Endothelial cell of umbilical vein (primary cell): ENCODE data around the gene BORCS5. TPM values are rescaled to one million over a fixed set of nuclear protein-coding genes. Genes with fewer than 3 reads are reported as not detected.

ENCODE experiments used
- BruUV-seq: library from RNA; stranded (reverse); fragments of 400-500 nt; replicated peaks from 2 replicates; lab custom pipeline; 2021; lab: Mats Ljungman, UMichigan
- CTCF ChIA-PET: fragments of 300-600, 350-600 bp; sonication (Branson Sonifier 250); formaldehyde crosslinking; loops from one replicate; lab custom pipeline; 2021; ENCODE audit warnings: antibody characterized with exemption, inconsistent platforms; lab: Charles Lee
- POLR2A ChIA-PET: fragments of 300-600, 350-600 bp; sonication (Branson Sonifier 250); formaldehyde crosslinking; loops from one replicate; lab custom pipeline; 2021; ENCODE audit warnings: antibody characterized with exemption, inconsistent platforms; lab: Charles Lee
- DNase-seq: peaks from one replicate; pipeline ENCODE4 v3.0.0-alpha.2; 2011; ENCODE audit warnings: low read depth, low spot score
- FAIRE-seq: peaks from 2 replicates; lab custom pipeline; 2011; peaks lifted over from hg19 to GRCh38; lab: Jason Lieb, UNC
- H2AFZ ChIP-seq: 2 replicates; pipeline ENCODE4 v1.6.0; 2012; ENCODE audit warnings: low read depth, low read length, control low read depth, inconsistent platforms
- H3K27ac ChIP-seq: 2 replicates; pipeline ENCODE4 v1.5.1; 2011; ENCODE audit warnings: low read depth, mild to moderate bottlenecking, control low read depth, low read length, moderate library complexity; ENCODE audit not compliant: insufficient read depth
- H3K27me3 ChIP-seq, 2 experiments: 2 replicates each; pipeline versions ENCODE4 v1.6.0 to v1.6.1; 2011; ENCODE audit warnings: low read length in 2 of 2, mixed read lengths in 1 of 2; ENCODE audit not compliant: control insufficient read depth in 2 of 2, insufficient read depth in 2 of 2
- H3K36me3 ChIP-seq, 2 experiments: 2 replicates in 1 of 2; 3 replicates in 1 of 2; pipeline ENCODE4 v1.5.1; 2011; ENCODE audit warnings: low read length in 2 of 2, mild to moderate bottlenecking in 1 of 2, moderate library complexity in 1 of 2; ENCODE audit not compliant: control insufficient read depth in 2 of 2, insufficient read depth in 2 of 2; ENCODE audit errors: extremely low read depth in 1 of 2
- H3K4me1 ChIP-seq: 3 replicates; pipeline ENCODE4 v1.5.1; 2011; ENCODE audit warnings: mild to moderate bottlenecking, low read length; ENCODE audit not compliant: control insufficient read depth, insufficient read depth; ENCODE audit errors: extremely low read depth
- H3K4me2 ChIP-seq: 2 replicates; pipeline ENCODE4 v1.6.1; 2011; ENCODE audit warnings: low read length, control low read depth, mixed read lengths; ENCODE audit not compliant: insufficient read depth
- H3K4me3 ChIP-seq, 3 experiments: fragments of 200-600 bp in 1 of 3; sonication (generic), shearing (Covaris generic) in 1 of 3; replicated peaks in 1 of 3; 2 replicates each; pipeline ENCODE4 v1.5.1; 2011 to 2016; ENCODE audit warnings: control low read depth in 3 of 3, low read length in 3 of 3, mild to moderate bottlenecking in 2 of 3, inconsistent platforms in 1 of 3, low read depth in 1 of 3, moderate library complexity in 1 of 3; ENCODE audit not compliant: insufficient read depth in 1 of 3
- H3K79me2 ChIP-seq: 2 replicates; pipeline ENCODE4 v1.6.0; 2012; ENCODE audit warnings: low read length, inconsistent platforms; ENCODE audit not compliant: control insufficient read depth, insufficient read depth
- H3K9ac ChIP-seq: replicated peaks from 2 replicates; pipeline ENCODE3; 2011; ENCODE audit warnings: low read length, control low read depth; ENCODE audit not compliant: insufficient read depth; ENCODE audit errors: extremely low read depth
- H3K9me1 ChIP-seq: replicated peaks from 3 replicates; pipeline ENCODE4 v1.6.0; 2011; ENCODE audit warnings: mild to moderate bottlenecking, low read length; ENCODE audit not compliant: control insufficient read depth, insufficient read depth; ENCODE audit errors: extremely low read depth
- H3K9me3 ChIP-seq: replicated peaks from 2 replicates; pipeline ENCODE4 v1.5.1; 2012; ENCODE audit warnings: low read length, inconsistent platforms; ENCODE audit not compliant: control insufficient read depth, insufficient read depth
- H4K20me1 ChIP-seq: replicated peaks from 2 replicates; pipeline ENCODE3; 2011; ENCODE audit warnings: mild to moderate bottlenecking, low read length; ENCODE audit not compliant: control insufficient read depth, insufficient read depth; ENCODE audit errors: extremely low read depth
- EZH2 ChIP-seq: IDR thresholded peaks from 2 replicates; pipeline ENCODE4 v1.6.1; 2012; ENCODE audit warnings: borderline replicate concordance, low read depth, mild to moderate bottlenecking, moderate library complexity, low read length, inconsistent platforms; ENCODE audit not compliant: severe bottlenecking
- FOS ChIP-seq: IDR thresholded peaks from 2 replicates; pipeline ENCODE4 v1.6.1; 2011; ENCODE audit warnings: mild to moderate bottlenecking, low read length, moderate library complexity, borderline replicate concordance; ENCODE audit not compliant: insufficient read depth
- GATA2 ChIP-seq: IDR thresholded peaks from 2 replicates; pipeline ENCODE4 v1.7.0; 2011; ENCODE audit warnings: low read depth, mild to moderate bottlenecking, moderate library complexity, mixed read lengths, low read length; ENCODE audit not compliant: insufficient read length, insufficient read depth
- JUN ChIP-seq: IDR thresholded peaks from 2 replicates; pipeline ENCODE4 v1.6.1; 2011; ENCODE audit warnings: borderline replicate concordance, low read depth; ENCODE audit not compliant: insufficient read length, insufficient read depth
- MYC ChIP-seq: IDR thresholded peaks from one replicate; pipeline ENCODE4 v1.6.1; 2011; ENCODE audit warnings: mild to moderate bottlenecking, low read depth, low read length
- POLR2A ChIP-seq: IDR thresholded peaks from 2 replicates; pipeline ENCODE4 v1.6.1; 2012; ENCODE audit warnings: low read depth, mild to moderate bottlenecking, control low read depth, low read length
- POLR2AphosphoS5 ChIP-seq: IDR thresholded peaks from 2 replicates; pipeline ENCODE4 v1.6.1; 2012; ENCODE audit warnings: low read depth, mild to moderate bottlenecking, control low read depth, low read length, moderate library complexity; ENCODE audit not compliant: insufficient read depth
- dilution Hi-C: fragments of 300-500 bp; cut with MboI; formaldehyde crosslinking; loops from one replicate; pipeline ENCODE4 v1.15.0; 2019; ENCODE audit warnings: low sequenced_read_pairs; ENCODE audit not compliant: extremely low pct_ligation_motif_present
- intact Hi-C: fragments of 100-400 bp; cut with micrococcal nuclease; formaldehyde crosslinking; loops from one replicate; pipeline ENCODE4 v1.10.0; 2022
- polyA plus RNA-seq, 4 experiments: library from polyadenylated mRNA; depleted of rRNA in 3 of 4; stranded (reverse) in 3 of 4; unstranded in 1 of 4; fragments of >200 nt; gene quantifications; 2 replicates each; pipeline versions ENCODE4 v1.2.1 to v1.2.3, GENCODE V29; 2011 to 2012; ENCODE audit warnings: missing spikeins in 1 of 4
- total RNA-seq: library from RNA; stranded (reverse); gene quantifications from 2 replicates; pipeline ENCODE4 v1.2.3, GENCODE V29; 2021
- TF ChIP-seq, protein P1 (sequence below): IDR thresholded peaks from 2 replicates; pipeline ENCODE4 v1.6.1; 2011; ENCODE audit not compliant: insufficient read depth, insufficient read length
- TF ChIP-seq, protein P2 (sequence below), 2 donors: IDR thresholded peaks; 1 replicate in 1 of 2; 2 replicates in 1 of 2; pipeline ENCODE4 v1.5.1; 2011; ENCODE audit warnings: low read length in 2 of 2, mild to moderate bottlenecking in 2 of 2, moderate library complexity in 2 of 2, control low read depth in 1 of 2, inconsistent platforms in 1 of 2, low read depth in 1 of 2; ENCODE audit not compliant: insufficient read depth in 1 of 2; ENCODE audit errors: extremely low read depth in 1 of 2

BORCS5 gene
- total and polyA plus RNA-seq, 2 donors (not counting 3 experiments of a cell fraction or from before 2014, with no cell fraction given), result 8.3 to 10.5 TPM

DNA sequence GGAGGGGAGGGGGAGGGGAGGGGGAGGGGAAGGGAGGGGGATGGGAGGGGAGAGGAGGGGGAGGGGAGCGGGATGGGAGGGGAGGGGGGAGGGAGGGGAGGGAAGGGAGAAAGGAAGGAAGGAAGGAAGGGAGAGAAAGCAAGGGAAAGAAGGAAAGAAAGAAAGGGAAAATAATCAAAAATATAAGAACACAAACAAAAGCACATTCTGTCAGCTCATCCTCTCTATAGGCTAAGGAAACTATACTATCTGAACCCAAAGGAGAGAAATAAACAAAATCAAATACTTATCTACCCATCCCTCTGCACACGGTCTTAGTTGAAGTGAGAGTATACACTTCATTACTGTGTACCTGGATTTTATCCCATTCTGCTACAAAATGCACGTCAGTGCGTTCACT lies 33.8 kb upstream of the BORCS5 start:
- H3K9ac ChIP-seq, result no peak overlapping the region
- ChIA-PET CTCF (interaction anchor here (1.0 to 1.2 kb wide), 2 partner anchors 11 to 241 kb away, joined by 6 read pairs; no protein-coding TSS in a partner anchor), POLR2A (interaction anchor here (0.7 kb wide), 1 partner anchor 15 kb away, joined by 4 read pairs; no protein-coding TSS in a partner anchor)
- H3K4me3 ChIP-seq, result no peak overlapping the region
- no peak overlapping the region for H3K27ac ChIP-seq
- H3K27me3 ChIP-seq, result no peaks in the 10 kb centered on the region
- no peaks in the 10 kb centered on the region for H3K9me1 ChIP-seq
- no peak overlapping the region for H3K4me2 ChIP-seq
- no peaks in the 10 kb centered on the region for H3K79me2 ChIP-seq
- dilution Hi-C loops, result no loop called here
- TF ChIP-seq FOS, result no peak
- TF ChIP-seq JUN, result no peak
- TF ChIP-seq GATA2, result no peak
- TF ChIP-seq, protein P1, sequence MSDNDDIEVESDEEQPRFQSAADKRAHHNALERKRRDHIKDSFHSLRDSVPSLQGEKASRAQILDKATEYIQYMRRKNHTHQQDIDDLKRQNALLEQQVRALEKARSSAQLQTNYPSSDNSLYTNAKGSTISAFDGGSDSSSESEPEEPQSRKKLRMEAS, result no peak
- no peak for TF ChIP-seq MYC
- no peak for TF ChIP-seq POLR2AphosphoS5
- TF ChIP-seq, protein P2, sequence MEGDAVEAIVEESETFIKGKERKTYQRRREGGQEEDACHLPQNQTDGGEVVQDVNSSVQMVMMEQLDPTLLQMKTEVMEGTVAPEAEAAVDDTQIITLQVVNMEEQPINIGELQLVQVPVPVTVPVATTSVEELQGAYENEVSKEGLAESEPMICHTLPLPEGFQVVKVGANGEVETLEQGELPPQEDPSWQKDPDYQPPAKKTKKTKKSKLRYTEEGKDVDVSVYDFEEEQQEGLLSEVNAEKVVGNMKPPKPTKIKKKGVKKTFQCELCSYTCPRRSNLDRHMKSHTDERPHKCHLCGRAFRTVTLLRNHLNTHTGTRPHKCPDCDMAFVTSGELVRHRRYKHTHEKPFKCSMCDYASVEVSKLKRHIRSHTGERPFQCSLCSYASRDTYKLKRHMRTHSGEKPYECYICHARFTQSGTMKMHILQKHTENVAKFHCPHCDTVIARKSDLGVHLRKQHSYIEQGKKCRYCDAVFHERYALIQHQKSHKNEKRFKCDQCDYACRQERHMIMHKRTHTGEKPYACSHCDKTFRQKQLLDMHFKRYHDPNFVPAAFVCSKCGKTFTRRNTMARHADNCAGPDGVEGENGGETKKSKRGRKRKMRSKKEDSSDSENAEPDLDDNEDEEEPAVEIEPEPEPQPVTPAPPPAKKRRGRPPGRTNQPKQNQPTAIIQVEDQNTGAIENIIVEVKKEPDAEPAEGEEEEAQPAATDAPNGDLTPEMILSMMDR (IDR thresholded peaks at IDR 0.05; ENCODE audit: extremely low read depth in 1 of 2, insufficient read depth in 1 of 2, low read depth in 1 of 2, low read length in 2 of 2), result no peak
- no peak for TF ChIP-seq POLR2A
- TF ChIP-seq EZH2, result no peak
- peaks cover 16% of the 10 kb centered on the region for H3K4me1 ChIP-seq
- H2AFZ ChIP-seq, result no peak overlapping the region
- DNase-seq (no peak), FAIRE-seq (no peak)
- intact Hi-C loops, result no loop called here
- no peaks in the 10 kb centered on the region for H4K20me1 ChIP-seq
- BruUV-seq, result no TSS peak
- no peaks in the 10 kb centered on the region for H3K36me3 ChIP-seq
- no peaks in the 10 kb centered on the region for H3K9me3 ChIP-seq
